ENCODE results near the gene SAMD9.
A peak's percentile ranks its signal among the peaks of the same experiment; 100 is the strongest.
"Not testable (repeated sequence)": the region's sequence is repeated elsewhere in the genome, so short reads cannot be mapped to it uniquely, and the experiment has no call there.

Gene SAMD9

GRCh38 chr7:93120592-93121549 is 3.1 kb upstream of the SAMD9 start:
- DNase-seq (ENCODE audit: low read depth), result no peak

GRCh38 chr7:93119191-93119905 is 1.6 kb upstream of the SAMD9 start:
- DNase-seq (ENCODE audit: low read depth), result no peak

- DNase-seq (ENCODE audit: low read depth), result no peak
These were observed 452 bp downstream of the SAMD9 start for GRCh38 chr7:93117327-93117726.

GRCh38 chr7:93115796-93116195 is 2.0 kb downstream of the SAMD9 start:
- DNase-seq (ENCODE audit: low read depth), result peak; percentile 26

- no peak for DNase-seq (ENCODE audit: low read depth)
These were observed 9.8 kb downstream of the SAMD9 start for GRCh38 chr7:93108003-93108402.

GRCh38 chr7:93097388-93097787 is 20.4 kb downstream of the SAMD9 start:
- no peak for DNase-seq (ENCODE audit: low read depth)

- DNase-seq (ENCODE audit: low read depth), result no peak
These were observed 24.9 kb downstream of the SAMD9 start for GRCh38 chr7:93092757-93093370.

GRCh38 chr7:93073357-93073756 is 44.4 kb downstream of the SAMD9 start:
- not testable (repeated sequence) for DNase-seq (ENCODE audit: low read depth)

GRCh38 chr7:93062599-93062998 is 55.2 kb downstream of the SAMD9 start:
- no peak for DNase-seq (ENCODE audit: low read depth)

- DNase-seq (ENCODE audit: low read depth), result no peak
These were observed 56.9 kb downstream of the SAMD9 start for GRCh38 chr7:93060865-93061264.

- DNase-seq (ENCODE audit: low read depth), result no peak
These were observed 57.8 kb downstream of the SAMD9 start for GRCh38 chr7:93060025-93060424.

GRCh38 chr7:93056621-93057020 is 61.2 kb downstream of the SAMD9 start:
- DNase-seq (ENCODE audit: low read depth), result not testable (repeated sequence)

- DNase-seq (ENCODE audit: low read depth), result no peak
These were observed 62.2 kb downstream of the SAMD9 start for GRCh38 chr7:93055543-93056107.

GRCh38 chr7:93054975-93055374 is 62.8 kb downstream of the SAMD9 start:
- no peak for DNase-seq (ENCODE audit: low read depth)

- no peak for DNase-seq (ENCODE audit: low read depth)
These were observed 63.5 kb downstream of the SAMD9 start for GRCh38 chr7:93053949-93054943.

GRCh38 chr7:93053209-93053948 is 64.4 kb downstream of the SAMD9 start:
- no peak for DNase-seq (ENCODE audit: low read depth)

- DNase-seq (ENCODE audit: low read depth), result no peak
These were observed 66.1 kb downstream of the SAMD9 start for GRCh38 chr7:93051660-93052059.
